DMS79 treated with DMSO at 0.1 percent for 48 hours (cell line): ENCODE data around the gene TTLL11.

Experiments
- DNase-seq: peaks from one replicate; lab custom pipeline; 2025; lab: John Stamatoyannopoulos, UW

Gene TTLL11

DNA sequence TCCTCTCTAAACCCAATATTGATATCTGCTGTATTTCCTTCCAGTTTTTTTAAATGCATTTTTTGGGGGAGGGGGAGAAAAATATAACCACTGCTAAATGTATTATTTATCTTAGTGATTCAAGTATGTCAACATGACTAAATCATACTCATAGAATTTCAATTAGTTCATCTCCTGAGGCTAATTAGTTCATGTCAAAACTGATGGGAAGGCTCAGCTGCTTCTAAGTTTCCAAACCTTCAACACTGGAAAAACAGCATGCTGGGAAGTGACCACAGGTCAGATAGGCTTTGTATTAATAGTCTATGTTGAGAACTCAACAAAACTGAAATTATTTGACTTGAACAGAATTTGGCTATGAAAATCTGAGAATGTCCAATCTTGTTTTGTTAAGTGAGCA, 118.7 kb downstream of the TTLL11 start:
- no peak for DNase-seq

DNA sequence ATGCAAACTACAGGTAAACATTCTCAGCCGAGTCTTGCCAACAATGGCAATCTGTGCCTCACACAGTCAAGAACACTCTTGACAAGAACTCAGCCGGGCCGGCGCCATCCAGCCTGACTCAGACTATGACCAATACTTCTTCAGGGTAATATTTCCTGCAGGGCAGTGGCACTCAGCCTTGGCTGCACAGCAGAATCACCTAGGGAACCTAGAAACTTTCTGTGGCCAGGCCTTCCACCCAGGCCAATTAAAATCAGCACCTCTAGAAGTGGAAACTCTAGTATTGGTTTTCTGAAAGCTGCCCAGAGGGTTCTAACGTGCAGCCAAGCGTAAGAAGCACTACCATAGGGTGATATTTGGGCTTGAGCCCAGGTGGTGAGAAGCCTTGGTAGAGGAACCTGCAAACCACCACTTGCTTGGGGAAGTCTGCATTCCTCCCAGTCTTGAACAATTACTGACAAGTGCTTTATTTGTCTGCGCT, 120.6 kb downstream of the TTLL11 start:
- DNase-seq: peak; percentile 99

- no peak for DNase-seq
Measured at GRCh38 chr9:121968056-121968455, 125.1 kb downstream of the TTLL11 start.

GRCh38 chr9:121966706-121967105, 126.4 kb downstream of the TTLL11 start:
- DNase-seq: no peak

DNA sequence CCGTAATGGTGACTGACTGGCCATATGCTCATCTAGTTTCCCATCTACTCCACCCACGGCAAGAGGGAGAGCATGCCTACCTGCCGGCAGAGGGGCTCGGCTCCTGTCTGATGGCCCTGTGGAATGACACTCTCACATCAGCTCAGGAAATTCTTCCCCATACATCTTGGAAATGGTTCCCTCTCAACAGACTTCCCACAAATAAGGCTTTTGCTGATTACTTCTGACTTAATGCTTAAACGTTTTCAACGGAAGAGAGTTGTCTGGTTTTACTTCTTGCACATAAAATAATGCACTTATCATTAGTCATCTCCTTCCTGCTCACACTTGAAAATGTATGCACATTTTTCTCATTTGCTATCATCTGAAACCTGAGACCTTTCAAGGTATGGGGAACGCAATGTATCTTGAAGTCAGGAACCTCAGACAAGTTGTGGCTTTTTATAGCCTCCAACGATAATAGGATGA, 129.5 kb downstream of the TTLL11 start:
- DNase-seq: no peak

DNA sequence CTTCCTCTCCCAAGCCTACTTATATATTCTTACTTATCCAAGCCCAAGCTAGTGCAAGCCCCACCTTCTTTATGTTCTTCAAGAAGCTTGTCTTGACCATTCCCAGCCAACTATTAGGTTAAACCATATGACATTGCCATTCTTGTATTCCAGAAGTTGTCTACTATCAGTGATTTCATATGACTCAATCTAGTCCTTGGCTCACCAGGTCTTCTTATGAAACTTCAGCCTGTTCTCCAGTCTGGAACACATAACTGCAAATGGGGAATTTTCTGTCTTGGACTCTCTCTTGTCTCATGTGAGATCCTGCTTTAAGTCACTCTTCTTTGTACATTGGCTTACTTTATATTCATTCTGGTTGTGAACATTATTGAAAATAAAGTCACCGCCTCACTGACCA, 130.7 kb downstream of the TTLL11 start:
- DNase-seq: no peak

- DNase-seq: no peak
Measured at GRCh38 chr9:121960665-121961064, 132.4 kb downstream of the TTLL11 start.

DNA sequence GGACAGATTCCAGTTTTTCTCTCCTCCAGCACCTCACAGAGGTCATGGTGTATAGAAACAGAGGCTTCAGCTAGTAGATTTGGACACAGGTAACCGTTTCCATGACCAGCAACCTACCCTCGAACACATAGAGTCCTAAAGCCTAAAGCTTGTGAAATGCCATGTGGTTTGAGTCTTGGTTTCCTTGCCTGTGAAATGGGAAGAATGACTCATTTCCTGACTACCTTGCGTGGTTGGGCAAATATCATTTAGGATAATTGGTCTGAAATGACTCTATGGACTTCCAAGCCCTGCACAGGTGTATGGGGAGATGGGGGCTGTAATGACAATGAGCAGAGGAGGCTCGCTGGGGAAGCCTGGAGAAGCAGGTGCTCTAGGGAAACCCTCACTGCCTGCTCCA, 134.6 kb downstream of the TTLL11 start:
- no peak for DNase-seq

DNA sequence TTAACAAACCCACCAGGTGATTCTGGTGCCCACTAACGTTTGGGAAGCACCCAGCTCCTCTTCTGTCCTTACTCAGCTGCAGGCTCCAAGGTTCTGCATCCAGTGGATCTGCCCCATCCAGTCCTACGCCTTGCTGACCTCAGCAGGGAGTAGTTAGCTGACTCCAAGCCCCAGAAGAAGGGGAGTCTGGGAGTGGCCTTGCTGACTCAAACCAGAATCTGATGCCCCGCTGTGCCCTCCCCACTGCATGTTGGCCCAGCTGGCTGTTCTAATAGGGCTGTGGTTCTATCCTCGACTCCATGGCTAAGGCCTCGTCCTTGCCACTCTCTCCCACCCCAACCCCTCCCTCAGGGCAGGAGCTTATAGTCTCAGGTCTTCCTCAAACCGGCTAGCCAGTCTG, 136.3 kb downstream of the TTLL11 start:
- DNase-seq: no peak

DNA sequence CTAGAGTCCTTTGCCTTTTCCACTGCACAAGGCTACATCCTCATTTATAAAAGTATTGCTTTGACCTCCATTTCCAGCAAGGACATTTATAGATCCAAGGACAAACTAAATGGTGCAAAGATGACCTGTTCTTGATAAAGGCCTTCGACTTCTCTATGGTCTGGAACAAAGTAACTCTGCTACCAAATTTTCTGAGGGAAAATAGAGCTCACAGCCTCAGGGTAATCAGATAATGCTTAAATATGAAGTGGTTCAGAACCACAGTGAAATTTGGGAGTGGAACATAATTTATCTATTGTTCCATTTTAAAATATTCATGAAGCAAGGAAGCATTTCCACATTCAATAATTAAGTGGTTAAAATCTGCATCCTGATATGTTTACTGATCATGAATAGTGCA, 137.5 kb downstream of the TTLL11 start:
- peak; percentile 57 for DNase-seq

DNA sequence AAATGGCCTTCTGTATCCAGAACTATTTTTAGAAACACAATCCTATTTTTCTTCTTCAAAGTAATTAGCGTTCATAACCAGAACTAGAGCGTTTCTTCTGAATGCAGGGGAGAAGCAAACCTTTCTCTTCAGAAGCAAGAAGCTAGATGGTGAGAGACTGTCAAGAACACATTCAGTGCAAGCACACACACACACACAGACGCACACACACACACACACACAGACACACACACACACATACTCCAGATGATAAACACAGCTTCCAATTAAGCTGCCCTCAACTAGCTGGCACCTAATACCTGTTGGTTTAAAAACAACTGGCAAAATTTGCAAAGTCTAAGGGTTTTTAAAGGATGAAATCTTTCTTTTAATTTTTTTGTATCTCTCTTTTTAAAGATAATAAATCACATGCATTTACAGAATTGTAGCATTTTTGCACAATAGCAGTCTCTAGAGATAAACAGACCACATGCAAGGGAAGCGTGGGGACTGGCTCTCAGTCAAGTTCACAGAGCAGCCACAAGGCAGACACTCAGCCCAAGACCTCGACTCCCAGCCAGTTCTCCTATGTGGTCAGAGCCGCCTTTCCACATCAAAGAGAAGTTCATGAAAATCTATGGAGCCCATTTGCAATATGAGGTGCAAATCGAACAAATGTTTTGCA, 138.5 kb downstream of the TTLL11 start:
- DNase-seq: peak; percentile 64

GRCh38 chr9:121952611-121953010, 140.5 kb downstream of the TTLL11 start:
- no peak for DNase-seq

DNA sequence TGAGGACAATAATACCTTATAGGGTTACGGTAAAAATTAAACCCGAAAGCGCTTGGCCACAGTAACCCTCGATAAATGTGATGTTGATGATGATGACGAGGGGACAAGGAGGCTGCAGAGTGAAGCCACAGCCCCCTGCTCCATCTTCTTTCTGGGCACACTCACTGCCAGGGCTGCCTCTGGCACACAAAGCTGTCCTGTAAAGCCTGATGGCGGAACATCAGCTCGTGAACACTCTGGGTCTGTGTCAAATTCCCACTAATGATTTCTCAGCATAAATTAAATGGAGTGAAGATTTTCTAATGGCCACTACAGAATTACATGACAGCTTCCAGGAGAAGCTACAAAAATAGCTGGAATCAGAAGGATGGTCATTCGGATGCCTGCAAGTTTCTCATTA, 142.2 kb downstream of the TTLL11 start:
- peak; percentile 25 for DNase-seq

DNA sequence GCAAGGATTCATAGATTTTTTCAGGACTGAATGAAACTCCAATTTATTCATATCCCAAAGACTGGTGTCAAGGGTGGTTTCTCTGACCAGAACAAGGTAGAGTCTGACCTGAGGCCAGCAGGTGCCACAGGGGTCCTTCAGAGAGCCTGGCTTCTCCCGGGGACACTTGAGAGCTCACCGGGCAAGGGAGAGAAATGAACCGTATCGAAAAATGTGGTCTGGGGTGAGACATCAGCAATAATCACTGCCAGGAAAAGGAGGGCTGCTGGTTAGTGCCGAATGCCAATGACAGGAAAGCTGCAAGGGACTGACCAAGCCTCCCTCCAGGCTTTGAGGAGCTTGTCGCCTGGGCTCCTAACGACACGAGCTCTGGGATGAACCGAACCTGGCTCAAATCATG, 142.7 kb downstream of the TTLL11 start:
- peak; percentile 52 for DNase-seq

- no peak for DNase-seq
Measured at GRCh38 chr9:121949766-121950165, 143.3 kb downstream of the TTLL11 start.

- DNase-seq: no peak
Measured at GRCh38 chr9:121949364-121949763, 143.7 kb downstream of the TTLL11 start.

- DNase-seq: peak; percentile 97
Measured at GRCh38 chr9:121947775-121948174, 145.3 kb downstream of the TTLL11 start.

- no peak for DNase-seq
Measured at GRCh38 chr9:121946465-121946864, 146.6 kb downstream of the TTLL11 start.

DNA sequence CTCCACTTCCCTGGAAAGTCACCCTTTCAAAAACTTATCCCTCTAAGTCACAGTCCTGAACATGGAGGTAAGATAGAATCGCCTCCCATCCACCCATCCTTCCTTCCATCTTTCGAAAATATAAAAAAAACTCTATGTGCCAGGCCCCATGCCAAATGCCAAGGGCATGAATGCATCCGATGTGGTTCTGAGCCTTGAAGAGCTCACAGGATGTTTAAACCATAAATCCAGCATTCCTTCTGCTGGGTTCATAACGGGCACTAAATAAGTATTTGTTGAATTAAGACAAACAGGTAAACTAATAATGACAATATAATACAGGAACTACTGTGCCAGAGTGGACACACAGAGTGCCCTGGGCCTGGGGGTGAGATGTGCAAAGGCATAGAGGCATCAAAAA, 147.3 kb downstream of the TTLL11 start:
- no peak for DNase-seq

DNA sequence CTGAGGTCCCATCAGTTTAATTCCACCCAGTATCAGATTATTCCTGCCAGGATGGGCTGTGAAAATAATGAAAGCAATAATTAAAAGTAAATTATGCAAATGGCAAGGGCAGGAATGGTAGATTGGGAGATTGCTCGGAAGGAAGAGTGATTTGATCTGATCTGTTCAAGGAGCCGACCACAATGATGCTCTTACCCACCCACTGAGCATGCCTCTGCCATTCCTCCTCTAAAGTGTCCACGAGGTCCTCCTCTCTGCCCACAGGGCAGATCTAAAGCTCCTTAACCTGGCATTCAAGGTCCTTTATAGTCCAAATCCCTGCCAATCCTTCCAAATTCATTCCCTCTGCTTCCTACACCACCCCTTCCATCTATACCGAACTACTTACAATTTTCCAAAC, 147.8 kb downstream of the TTLL11 start:
- no peak for DNase-seq

DNA sequence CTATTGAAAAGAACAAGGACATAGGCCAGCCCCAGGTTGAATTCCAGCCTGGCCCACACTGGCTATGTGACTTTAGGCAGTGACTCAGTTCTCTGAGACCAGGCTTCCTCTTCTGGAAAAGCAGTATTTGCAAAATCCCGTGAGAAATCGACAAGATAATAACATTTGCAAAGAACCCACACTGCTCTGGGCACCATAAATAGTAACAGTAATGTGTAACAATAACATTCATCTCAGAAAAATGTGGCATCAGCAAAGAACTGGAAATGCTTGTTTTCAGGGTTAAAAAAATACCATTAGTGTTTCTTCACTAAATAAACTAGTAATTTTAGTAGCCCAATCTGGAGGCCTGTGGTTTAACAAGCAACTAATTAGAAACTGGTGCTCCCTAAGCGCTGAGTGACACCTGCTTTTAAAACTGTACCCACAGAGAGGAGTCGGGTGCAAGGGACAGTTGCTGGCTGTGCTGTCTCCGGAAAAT, 148.4 kb downstream of the TTLL11 start:
- no peak for DNase-seq

DNA sequence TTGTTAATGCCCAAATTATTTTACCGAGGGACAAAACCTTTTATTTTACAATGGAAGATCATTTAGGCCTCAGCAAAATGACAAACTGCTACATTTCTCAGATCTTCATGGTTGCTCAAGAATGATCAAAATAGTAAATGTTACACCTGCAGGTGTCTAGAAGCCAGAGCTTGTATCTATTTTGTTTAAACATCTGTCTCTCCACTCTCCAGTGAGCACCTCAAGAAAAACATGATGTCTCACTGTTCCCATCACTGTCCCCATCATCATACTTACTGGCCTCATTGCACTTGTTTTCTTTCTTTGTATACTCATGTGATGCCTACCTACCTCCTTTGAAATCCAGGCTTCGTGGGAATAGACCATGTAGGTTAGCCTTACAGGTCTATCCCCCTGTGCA, 149.6 kb downstream of the TTLL11 start:
- DNase-seq: no peak

GRCh38 chr9:121942866-121943382, 150.2 kb downstream of the TTLL11 start:
- no peak for DNase-seq

DNA sequence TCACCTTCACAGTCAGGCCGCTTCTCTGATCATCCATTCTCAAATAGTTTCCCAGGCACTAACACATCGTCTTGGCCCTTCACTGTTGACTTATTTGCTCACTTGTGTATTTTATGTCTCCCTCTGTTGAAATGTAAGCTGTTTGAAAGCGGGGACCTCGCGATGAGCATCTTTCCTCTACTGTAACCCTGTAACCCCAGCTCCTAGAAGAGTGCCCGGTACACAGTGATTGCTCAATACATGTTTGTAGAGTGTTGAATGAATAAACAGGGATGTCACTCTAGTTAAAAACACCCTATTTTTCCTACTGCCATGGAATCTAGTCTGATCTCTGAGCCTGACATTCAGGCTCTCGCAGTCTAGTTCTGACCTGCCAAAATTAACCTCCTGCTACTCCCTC, 150.8 kb downstream of the TTLL11 start:
- DNase-seq: no peak
